HEK293 (cell line): ENCODE results near the gene MED13L.

Experiments used
- CTCF ChIA-PET: fragments of 350-600 bp; formaldehyde crosslinking; extraction: SDS; loops from one replicate; lab custom pipeline; 2021; ENCODE audit warnings: antibody characterized with exemption; lab: Yijun Ruan, JAX
- POLR2A ChIA-PET: fragments of 300-600 bp; formaldehyde crosslinking; extraction: SDS; loops from one replicate; lab custom pipeline; 2020; ENCODE audit warnings: antibody characterized with exemption, inconsistent platforms; lab: Yijun Ruan, JAX
- H3K27ac ChIP-seq: fragments of 200-500 bp; sonication (Bioruptor generic); 2 replicates; pipeline ENCODE4 v1.5.1; 2014; ENCODE audit warnings: low read depth, low read length, control low read depth, inconsistent platforms; ENCODE audit errors: extremely low read depth
- H3K36me3 ChIP-seq, 2 experiments: fragments of 200-500 bp in 1 of 2; sonication (Bioruptor generic) in 1 of 2; 1 replicate in 1 of 2; 2 replicates in 1 of 2; pipeline ENCODE4 v1.5.1; 2014 to 2017; ENCODE audit warnings: inconsistent platforms in 2 of 2, low read length in 2 of 2; ENCODE audit not compliant: control insufficient read depth in 2 of 2, insufficient read depth in 1 of 2
- H3K4me1 ChIP-seq: fragments of 200-500 bp; sonication (Bioruptor generic); 2 replicates; pipeline ENCODE4 v1.5.1; 2014; ENCODE audit warnings: mild to moderate bottlenecking, low read length, inconsistent platforms; ENCODE audit not compliant: control insufficient read depth, insufficient read depth
- H3K4me3 ChIP-seq: 2 replicates; pipeline ENCODE4 v1.5.1; 2011; ENCODE audit warnings: low read depth, mild to moderate bottlenecking, control low read depth, low read length, moderate library complexity
- H3K9me3 ChIP-seq: fragments of 200-500 bp; sonication (Bioruptor generic); 2 replicates; pipeline ENCODE4 v1.5.1; 2014; ENCODE audit warnings: low read depth, low read length, inconsistent platforms; ENCODE audit not compliant: control insufficient read depth, insufficient read depth
- PRDM10 ChIP-seq: fragments of 450-650 bp; formaldehyde crosslinking; IDR thresholded peaks from 2 replicates; pipeline ENCODE4 v1.5.1; 2016; ENCODE audit warnings: missing biosample characterization, missing genetic modification characterization
- PRDM6 ChIP-seq: fragments of 450-650 bp; formaldehyde crosslinking; IDR thresholded peaks from 2 replicates; pipeline ENCODE4 v1.5.1; 2017; ENCODE audit warnings: missing biosample characterization, missing genetic modification characterization
- ZBTB1 ChIP-seq: fragments of 450-650 bp; formaldehyde crosslinking; IDR thresholded peaks from 2 replicates; pipeline ENCODE4 v1.5.1; 2016; ENCODE audit warnings: missing biosample characterization, missing genetic modification characterization
- ZBTB10 ChIP-seq: fragments of 450-650 bp; formaldehyde crosslinking; IDR thresholded peaks from 2 replicates; pipeline ENCODE4 v1.5.1; 2016; ENCODE audit warnings: missing biosample characterization, missing genetic modification characterization
- ZBTB21 ChIP-seq: fragments of 450-650 bp; formaldehyde crosslinking; IDR thresholded peaks from 2 replicates; pipeline ENCODE4 v1.5.1; 2017; ENCODE audit warnings: missing biosample characterization, missing genetic modification characterization
- ZFHX2 ChIP-seq: fragments of 450-650 bp; formaldehyde crosslinking; conservative IDR thresholded peaks from 2 replicates; pipeline ENCODE4 v1.5.1; 2016; ENCODE audit warnings: missing biosample characterization, missing genetic modification characterization
- ZFP37 ChIP-seq: fragments of 450-650 bp; formaldehyde crosslinking; IDR thresholded peaks from 2 replicates; pipeline ENCODE4 v1.5.1; 2016; ENCODE audit warnings: missing biosample characterization, missing genetic modification characterization
- ZNF155 ChIP-seq: fragments of 450-650 bp; formaldehyde crosslinking; IDR thresholded peaks from 2 replicates; pipeline ENCODE4 v1.5.1; 2016; ENCODE audit warnings: missing biosample characterization, missing genetic modification characterization
- ZNF19 ChIP-seq: fragments of 450-650 bp; formaldehyde crosslinking; IDR thresholded peaks from 2 replicates; pipeline ENCODE4; 2016; ENCODE audit warnings: missing biosample characterization, missing genetic modification characterization, low read depth
- ZNF23 ChIP-seq: fragments of 450-650 bp; formaldehyde crosslinking; IDR thresholded peaks from 2 replicates; pipeline ENCODE4 v1.5.1; 2016; ENCODE audit warnings: missing biosample characterization, missing genetic modification characterization, borderline replicate concordance
- ZNF266 ChIP-seq: fragments of 450-650 bp; formaldehyde crosslinking; IDR thresholded peaks from 2 replicates; pipeline ENCODE4 v1.5.1; 2016; ENCODE audit warnings: missing biosample characterization, missing genetic modification characterization, low read depth
- ZNF341 ChIP-seq: fragments of 450-650 bp; formaldehyde crosslinking; IDR thresholded peaks from 2 replicates; pipeline ENCODE4; 2016; ENCODE audit warnings: low read depth, missing biosample characterization, missing genetic modification characterization
- ZNF354C ChIP-seq: fragments of 450-650 bp; formaldehyde crosslinking; IDR thresholded peaks from 2 replicates; pipeline ENCODE4 v1.5.1; 2016; ENCODE audit warnings: missing biosample characterization, missing genetic modification characterization, low read depth, borderline replicate concordance
- ZNF433 ChIP-seq: fragments of 450-650 bp; formaldehyde crosslinking; IDR thresholded peaks from 2 replicates; pipeline ENCODE4 v1.5.1; 2016; ENCODE audit warnings: missing biosample characterization, missing genetic modification characterization, low read depth
- ZNF488 ChIP-seq: fragments of 450-650 bp; formaldehyde crosslinking; IDR thresholded peaks from 2 replicates; pipeline ENCODE4 v1.5.1; 2016; ENCODE audit warnings: missing biosample characterization, missing genetic modification characterization
- ZNF513 ChIP-seq: fragments of 450-650 bp; IDR thresholded peaks from 2 replicates; pipeline ENCODE4 v1.5.1; 2018; ENCODE audit warnings: missing biosample characterization, missing genetic modification characterization
- ZNF548 ChIP-seq: fragments of 450-650 bp; formaldehyde crosslinking; IDR thresholded peaks from 2 replicates; pipeline ENCODE4 v1.5.1; 2016; ENCODE audit warnings: missing biosample characterization, missing genetic modification characterization
- ZNF555 ChIP-seq: fragments of 450-650 bp; formaldehyde crosslinking; conservative IDR thresholded peaks from 2 replicates; pipeline ENCODE4 v1.5.1; 2017; ENCODE audit warnings: missing biosample characterization, mild to moderate bottlenecking, missing genetic modification characterization, inconsistent platforms
- ZNF600 ChIP-seq: fragments of 450-650 bp; formaldehyde crosslinking; IDR thresholded peaks from 2 replicates; pipeline ENCODE4 v1.5.1; 2016; ENCODE audit warnings: missing biosample characterization, missing genetic modification characterization
- ZNF704 ChIP-seq: fragments of 450-650 bp; formaldehyde crosslinking; IDR thresholded peaks from 2 replicates; pipeline ENCODE4 v1.5.1; 2016; ENCODE audit warnings: missing biosample characterization, missing genetic modification characterization

Gene MED13L

GRCh38 chr12:116126610-116127009, 150.9 kb downstream of the MED13L start:
- TF ChIP-seq ZBTB10: no peak
- no peak for TF ChIP-seq ZBTB1 (tag by site-specific recombination)
- TF ChIP-seq ZNF548 (tag by site-specific recombination): no peak
- TF ChIP-seq ZNF433: no peak
- TF ChIP-seq ZNF19 (tag by site-specific recombination): no peak
- no peak for TF ChIP-seq ZNF488 (tag by site-specific recombination)
- TF ChIP-seq ZNF155: no peak
- TF ChIP-seq ZNF341 (tag by site-specific recombination): no peak
- TF ChIP-seq ZFHX2: no peak
- no peak for TF ChIP-seq ZNF704 (tag by site-specific recombination)
- no peak for TF ChIP-seq ZNF354C (tag by site-specific recombination)
- no peak for TF ChIP-seq ZNF513 (tag by site-specific recombination)
- no peak for TF ChIP-seq ZNF23 (tag by site-specific recombination)
- no peak for TF ChIP-seq ZNF555
- TF ChIP-seq PRDM6 (tag by site-specific recombination): no peak
- no peak for TF ChIP-seq ZBTB21 (tag by site-specific recombination)
- TF ChIP-seq ZNF266 (tag by site-specific recombination): no peak
- no peak for TF ChIP-seq ZNF600 (tag by site-specific recombination)
- TF ChIP-seq, all 188 proteins: peak for 0
- no peaks in the 10 kb centered on the region for H3K36me3 ChIP-seq
- peaks cover 31% of the 10 kb centered on the region for H3K4me1 ChIP-seq
- ChIA-PET CTCF (interaction anchor here (1.1 kb wide), 1 partner anchor 55 kb away, joined by 4 read pairs; no protein-coding TSS in a partner anchor), POLR2A (no interaction called here)
- no peak overlapping the region for H3K27ac ChIP-seq
- no peak overlapping the region for H3K4me3 ChIP-seq
- H3K9me3 ChIP-seq: no peaks in the 10 kb centered on the region

- Histone ChIP-seq H3K27ac (no peak overlapping the region), H3K9me3 (no peaks in the 10 kb centered on the region), H3K4me1 (peaks cover 36% of the 10 kb centered on the region), H3K36me3 (no peaks in the 10 kb centered on the region), H3K4me3 (no peak overlapping the region)
- TF ChIP-seq PRDM10 (tag by site-specific recombination): peak; percentile 91
- no peak for TF ChIP-seq ZFP37 (tag by site-specific recombination)
- TF ChIP-seq ZNF600 (tag by site-specific recombination): peak; percentile 88
- POLR2A ChIA-PET: no interaction called here
- CTCF ChIA-PET: no interaction called here
Measured at GRCh38 chr12:116125956-116126566, 151.4 kb downstream of the MED13L start.
